ENCODE data around the gene COX8C. TPM values are rescaled to one million over a fixed set of nuclear protein-coding genes. Genes with fewer than 3 reads are reported as not detected.

Gene COX8C
- total and polyA plus RNA-seq, 4 donors: not detected

GRCh38 chr14:93317875-93318807 is 28.8 kb upstream of the COX8C start:
- H3K4me3 ChIP-seq: no peak overlapping the region
- TF ChIP-seq CTCF (IDR thresholded peaks at IDR 0.05; ENCODE audit: control extremely low read depth, extremely low read depth): no peak
- no peaks in the 10 kb centered on the region for H3K27me3 ChIP-seq (ENCODE audit: control insufficient read depth in 3 of 3, insufficient read depth in 3 of 3, low read length in 2 of 3)
- peaks cover 0 to 7% (median under 1%) of the 10 kb centered on the region in 4 donors for H3K36me3 ChIP-seq (ENCODE audit: control insufficient read depth in 4 of 4, insufficient read depth in 4 of 4, low read length in 4 of 4)
- WGBS, 2 donors: 32 to 65% methylated on average over 6 of the region's 6 CpGs
- no peak overlapping the region for H3K9ac ChIP-seq (ENCODE audit: insufficient read depth in 1 of 2, low read length in 2 of 2)
- H3K27ac ChIP-seq (ENCODE audit: low read depth in 1 of 2, low read length in 1 of 2): no peak overlapping the region
- DNase-seq: no peak
- no peaks in the 10 kb centered on the region for H3K9me3 ChIP-seq (ENCODE audit: control insufficient read depth in 4 of 4, insufficient read depth in 3 of 4, low read length in 3 of 4)
- H3K4me1 ChIP-seq (ENCODE audit: control insufficient read depth in 5 of 5, insufficient read depth in 5 of 5, low read length in 5 of 5): peaks cover 0 to 20% (median 3%) of the 10 kb centered on the region in 5 donors
- peak; percentile 55 for ATAC-seq (ENCODE audit: insufficient read depth, low FRiP score)

- Histone ChIP-seq H3K27ac (ENCODE audit: low read depth in 1 of 2, low read length in 1 of 2) (no peak overlapping the region), H3K4me1 (ENCODE audit: control insufficient read depth in 5 of 5, insufficient read depth in 5 of 5, low read length in 5 of 5) (peaks cover 0 to 22% (median 0%) of the 10 kb centered on the region in 5 donors), H3K4me3 (no peak overlapping the region), H3K36me3 (ENCODE audit: control insufficient read depth in 4 of 4, insufficient read depth in 4 of 4, low read length in 4 of 4) (peaks cover 0 to 7% (median under 1%) of the 10 kb centered on the region in 4 donors), H3K27me3 (ENCODE audit: control insufficient read depth in 3 of 3, insufficient read depth in 3 of 3, low read length in 2 of 3) (no peaks in the 10 kb centered on the region), H3K9me3 (ENCODE audit: control insufficient read depth in 4 of 4, insufficient read depth in 3 of 4, low read length in 3 of 4) (no peaks in the 10 kb centered on the region), H3K9ac (ENCODE audit: insufficient read depth in 1 of 2, low read length in 2 of 2) (no peak overlapping the region)
- DNase-seq: no peak
- ATAC-seq (ENCODE audit: insufficient read depth, low FRiP score): no peak
- WGBS, 2 donors: 85 to 89% methylated on average over 5 of the region's 5 CpGs
- no peak for TF ChIP-seq CTCF (IDR thresholded peaks at IDR 0.05; ENCODE audit: control extremely low read depth, extremely low read depth)
These were observed 28.1 kb upstream of the COX8C start for GRCh38 chr14:93318927-93319326.

GRCh38 chr14:93319494-93319893 is 27.5 kb upstream of the COX8C start:
- Histone ChIP-seq H3K9ac (ENCODE audit: insufficient read depth in 1 of 2, low read length in 2 of 2) (no peak overlapping the region), H3K4me1 (ENCODE audit: control insufficient read depth in 5 of 5, insufficient read depth in 5 of 5, low read length in 5 of 5) (peaks cover 0 to 27% (median 0%) of the 10 kb centered on the region in 5 donors), H3K9me3 (ENCODE audit: control insufficient read depth in 4 of 4, insufficient read depth in 3 of 4, low read length in 3 of 4) (no peaks in the 10 kb centered on the region), H3K27me3 (ENCODE audit: control insufficient read depth in 3 of 3, insufficient read depth in 3 of 3, low read length in 2 of 3) (no peaks in the 10 kb centered on the region), H3K27ac (ENCODE audit: low read depth in 1 of 2, low read length in 1 of 2) (no peak overlapping the region), H3K4me3 (no peak overlapping the region), H3K36me3 (ENCODE audit: control insufficient read depth in 4 of 4, insufficient read depth in 4 of 4, low read length in 4 of 4) (peaks cover 0 to 7% (median 1%) of the 10 kb centered on the region in 4 donors)
- 86 to 89% methylated on average over 2 of the region's 2 CpGs for WGBS, 2 donors
- ATAC-seq (ENCODE audit: insufficient read depth, low FRiP score) (no peak), DNase-seq (no peak)
- TF ChIP-seq CTCF (IDR thresholded peaks at IDR 0.05; ENCODE audit: control extremely low read depth, extremely low read depth): no peak
